HFF-Myc (cell line): ENCODE data around the gene RAF1.

Source experiments
- DNase-seq: peaks from one replicate; pipeline ENCODE4 v3.0.0-alpha.2; 2011; ENCODE audit warnings: low read depth; ENCODE audit errors: extremely low read depth
- H3K4me3 ChIP-seq: replicated peaks from 2 replicates; pipeline ENCODE4 v1.5.1; 2011; ENCODE audit warnings: low read depth, mild to moderate bottlenecking, control low read depth, low read length
- TF ChIP-seq, protein P1 (sequence below): IDR thresholded peaks from 2 replicates; pipeline ENCODE4 v1.5.1; 2012; ENCODE audit warnings: mild to moderate bottlenecking, low read depth, low read length, control low read depth; ENCODE audit errors: missing control alignments

Gene RAF1

DNA sequence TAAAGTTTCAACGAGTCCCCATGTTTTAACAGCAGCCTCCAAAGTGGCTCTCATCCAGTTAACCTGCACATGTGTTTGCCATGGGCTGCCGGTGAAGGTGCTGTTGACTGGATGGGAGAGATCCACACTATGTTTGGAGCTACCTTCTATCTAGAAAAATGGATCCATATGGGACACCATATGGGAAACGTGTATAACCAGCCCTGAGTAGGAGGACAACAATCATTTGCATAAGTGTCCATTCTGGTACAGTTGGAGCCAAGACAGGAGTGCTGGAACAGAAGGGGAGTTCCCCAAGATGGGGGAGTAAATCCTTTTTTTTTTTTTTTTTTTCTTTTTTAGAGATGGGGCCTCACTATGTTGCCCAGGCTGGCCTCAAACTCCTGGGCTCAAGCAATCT lies 70.4 kb downstream of the RAF1 start:
- TF ChIP-seq, protein P1, sequence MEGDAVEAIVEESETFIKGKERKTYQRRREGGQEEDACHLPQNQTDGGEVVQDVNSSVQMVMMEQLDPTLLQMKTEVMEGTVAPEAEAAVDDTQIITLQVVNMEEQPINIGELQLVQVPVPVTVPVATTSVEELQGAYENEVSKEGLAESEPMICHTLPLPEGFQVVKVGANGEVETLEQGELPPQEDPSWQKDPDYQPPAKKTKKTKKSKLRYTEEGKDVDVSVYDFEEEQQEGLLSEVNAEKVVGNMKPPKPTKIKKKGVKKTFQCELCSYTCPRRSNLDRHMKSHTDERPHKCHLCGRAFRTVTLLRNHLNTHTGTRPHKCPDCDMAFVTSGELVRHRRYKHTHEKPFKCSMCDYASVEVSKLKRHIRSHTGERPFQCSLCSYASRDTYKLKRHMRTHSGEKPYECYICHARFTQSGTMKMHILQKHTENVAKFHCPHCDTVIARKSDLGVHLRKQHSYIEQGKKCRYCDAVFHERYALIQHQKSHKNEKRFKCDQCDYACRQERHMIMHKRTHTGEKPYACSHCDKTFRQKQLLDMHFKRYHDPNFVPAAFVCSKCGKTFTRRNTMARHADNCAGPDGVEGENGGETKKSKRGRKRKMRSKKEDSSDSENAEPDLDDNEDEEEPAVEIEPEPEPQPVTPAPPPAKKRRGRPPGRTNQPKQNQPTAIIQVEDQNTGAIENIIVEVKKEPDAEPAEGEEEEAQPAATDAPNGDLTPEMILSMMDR = no peak
- no peak for DNase-seq
- no peak overlapping the region for H3K4me3 ChIP-seq

DNA sequence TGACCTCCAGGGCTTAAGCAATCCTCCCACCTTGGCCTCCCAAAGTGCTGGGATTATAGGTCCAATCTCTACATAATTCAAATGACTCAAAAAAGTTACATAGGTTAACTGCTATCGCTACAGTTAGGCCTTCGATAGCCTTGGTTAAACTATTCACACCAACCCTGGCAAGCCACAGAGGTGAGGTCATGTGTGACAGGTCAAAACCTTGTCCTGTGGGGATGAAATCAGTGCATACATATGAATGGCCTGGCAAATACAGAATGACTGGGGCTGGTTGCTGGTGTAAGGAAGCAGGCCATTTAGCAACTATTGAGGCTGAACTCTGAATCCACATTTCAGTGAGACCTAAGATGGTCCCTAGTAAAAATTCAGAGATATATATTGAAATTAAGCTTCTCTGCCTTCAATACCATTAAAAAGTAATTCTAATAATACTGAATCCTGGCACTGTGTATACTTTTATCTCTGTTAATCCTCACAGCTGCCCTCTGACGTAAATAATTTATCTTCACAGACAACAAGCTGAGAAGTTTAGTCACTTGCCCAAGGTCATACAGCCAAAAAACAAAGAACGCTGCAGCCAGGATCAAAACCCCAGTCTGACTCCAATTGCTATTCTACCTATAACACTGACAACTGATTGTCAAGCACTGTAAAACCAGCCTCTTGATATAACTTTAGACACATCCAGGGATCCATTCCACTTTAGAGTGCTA lies 71.8 kb downstream of the RAF1 start:
- DNase-seq = no peak
- TF ChIP-seq, protein P1 = no peak
- H3K4me3 ChIP-seq = no peak overlapping the region

DNA sequence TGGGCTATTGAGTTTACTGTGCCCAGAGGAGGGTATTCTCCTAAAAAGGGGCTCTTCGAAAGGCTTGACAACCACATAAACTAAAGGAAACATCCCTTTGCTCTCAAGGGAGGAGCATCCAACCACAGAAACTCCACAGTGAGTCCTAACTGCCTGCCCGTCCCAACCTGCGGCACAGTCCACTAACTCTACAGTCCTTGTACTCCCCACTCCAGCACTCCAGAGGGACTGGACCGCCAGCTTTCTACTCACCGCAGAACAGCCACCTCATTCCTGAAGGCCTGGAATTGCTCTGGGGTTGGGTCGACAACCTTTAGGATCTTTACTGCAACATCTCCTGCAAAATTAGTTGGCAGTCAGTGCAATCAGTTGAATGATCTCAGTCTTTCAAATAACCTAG lies 72.5 kb downstream of the RAF1 start:
- H3K4me3 ChIP-seq = no peak overlapping the region
- no peak for DNase-seq
- TF ChIP-seq, protein P1 = no peak

DNA sequence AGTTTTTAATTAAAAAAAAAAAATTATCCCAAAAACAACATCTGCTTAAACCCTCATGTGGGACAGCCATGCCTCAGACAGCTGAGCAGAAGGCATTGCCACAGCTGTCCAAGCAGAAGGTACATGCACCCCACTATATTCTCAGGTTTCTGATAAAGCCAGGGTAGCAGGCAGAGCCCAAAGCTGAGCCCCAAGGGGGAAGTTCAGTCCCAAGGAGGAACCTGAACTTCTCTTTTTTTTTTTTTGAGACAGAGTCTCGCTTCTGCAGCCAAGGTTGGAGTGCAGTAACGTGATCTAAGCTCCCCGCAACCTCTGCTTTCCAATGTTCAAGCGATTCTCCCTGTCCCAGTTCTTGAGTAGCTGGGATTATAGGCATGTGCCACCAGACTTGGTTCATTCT lies 73.8 kb downstream of the RAF1 start:
- TF ChIP-seq, protein P1 = no peak
- no peak for DNase-seq
- no peak overlapping the region for H3K4me3 ChIP-seq

DNA sequence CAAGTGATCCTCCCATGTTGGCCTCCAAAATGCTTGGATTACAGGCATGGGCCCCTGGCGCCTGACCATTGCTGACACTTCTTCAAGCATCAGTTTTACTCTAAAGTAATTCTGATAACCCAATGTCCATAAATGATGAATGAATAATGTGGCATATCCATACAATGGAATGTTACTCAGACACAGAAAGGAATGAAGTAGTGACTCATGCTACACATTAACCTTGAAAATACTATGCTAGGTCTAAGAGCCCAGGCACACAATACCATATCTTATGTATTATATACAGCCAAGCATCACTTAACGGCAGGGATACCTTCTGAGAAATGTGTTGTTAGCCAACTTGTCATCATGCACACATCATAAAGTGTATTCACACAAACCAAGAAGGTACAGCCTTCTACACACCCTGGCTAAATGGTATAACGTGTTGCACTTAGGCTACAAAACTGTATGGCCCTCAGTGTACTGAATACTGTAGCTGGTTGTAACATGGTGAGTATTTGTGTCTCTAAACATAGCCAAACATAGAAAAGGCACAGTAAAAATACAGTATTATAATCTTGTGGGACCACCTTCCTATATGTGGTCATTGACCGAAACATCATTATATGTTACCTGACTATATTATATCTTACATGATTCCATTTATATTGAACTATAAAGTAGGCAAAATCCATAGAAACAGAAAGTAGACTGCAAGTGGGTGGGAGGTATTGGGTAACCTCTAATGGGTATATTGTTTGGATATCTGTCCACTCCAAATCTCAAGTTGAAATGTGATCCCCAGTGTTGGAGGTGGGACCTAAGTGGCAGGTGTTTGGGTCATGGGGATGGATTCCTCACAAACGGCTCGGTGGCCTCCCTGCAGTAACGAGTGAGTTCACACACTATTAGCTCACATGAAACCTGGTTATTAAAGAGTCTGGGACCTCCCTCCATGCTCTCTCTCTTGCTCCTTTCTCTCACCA lies 75.6 kb downstream of the RAF1 start:
- TF ChIP-seq, protein P1 = no peak
- no peak overlapping the region for H3K4me3 ChIP-seq
- no peak for DNase-seq

DNA sequence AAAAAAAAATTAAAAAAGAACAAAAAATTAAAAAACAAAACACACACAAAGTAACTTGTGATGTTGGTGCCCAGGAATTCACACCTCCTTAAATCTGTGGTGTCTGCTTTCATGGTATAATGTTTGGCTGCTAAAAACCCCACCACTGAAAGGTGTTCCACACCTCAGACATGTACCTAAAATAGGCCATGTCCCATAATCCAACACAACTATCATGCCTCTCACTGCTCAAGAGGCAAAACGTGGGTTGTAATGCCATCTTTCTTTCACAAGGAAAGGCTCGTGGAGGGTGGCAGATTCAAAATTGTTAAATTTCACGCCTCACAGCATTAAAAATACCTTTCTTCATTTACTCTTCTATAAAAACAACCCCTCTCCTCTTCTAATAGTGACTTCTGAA lies 77.5 kb downstream of the RAF1 start:
- TF ChIP-seq, protein P1 = no peak
- H3K4me3 ChIP-seq = no peak overlapping the region
- DNase-seq = no peak
